ENCODE results near the gene CPXM2. TPM values are rescaled to one million over a fixed set of nuclear protein-coding genes. Genes with fewer than 3 reads are reported as not detected.

The CPXM2 gene
- total RNA-seq, 5 donors from 2014 or later (not counting 1 experiment from before 2014, with no cell fraction given), result not detected

DNA sequence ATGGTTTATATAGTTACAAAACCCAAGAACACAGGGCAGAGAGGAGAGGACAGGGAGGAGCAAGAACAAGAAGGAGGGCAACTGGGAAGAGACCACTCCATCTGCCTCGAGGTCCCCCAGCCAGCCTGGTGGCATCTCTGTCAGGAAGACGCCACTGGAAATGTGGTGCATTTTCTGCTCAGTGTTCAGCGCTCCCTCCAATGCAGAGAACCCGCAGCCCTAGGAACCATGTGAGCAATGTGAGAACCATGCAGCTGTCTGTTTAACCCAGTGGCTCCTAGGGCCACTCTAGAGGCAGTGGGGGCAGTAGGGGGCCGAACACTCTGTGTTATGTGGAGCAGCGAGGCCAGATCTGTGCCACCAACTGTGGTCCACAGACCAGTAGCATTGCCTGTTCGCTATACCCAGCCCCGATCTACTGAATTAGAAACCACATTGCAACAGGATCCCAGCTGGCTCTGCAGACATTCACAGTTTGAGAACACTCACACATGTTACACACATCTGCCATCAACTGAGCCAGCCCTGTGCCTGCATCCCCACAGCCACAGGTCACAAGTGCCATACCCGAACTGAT, 110.2 kb downstream of the CPXM2 start:
- ATAC-seq (replicated peaks in 1 of 4) (no peak), DNase-seq (no peak)
- ChIA-PET CTCF (no interaction called here), POLR2A (no interaction called here)
- H3K36me3 ChIP-seq (ENCODE audit: control insufficient read depth in 2 of 2, extremely low read depth in 1 of 2, insufficient read depth in 1 of 2, low read length in 1 of 2), result no peaks in the 10 kb centered on the region
- no peak overlapping the region for H3K4me3 ChIP-seq (ENCODE audit: control insufficient read depth in 1 of 2, extremely low read depth in 1 of 2, low read length in 1 of 2)
- Mint-ChIP-seq H3K27ac (no peak overlapping the region), H3K4me3 (no peak overlapping the region), H3K27me3 (peaks cover 23 to 41% of the 10 kb centered on the region in 2 donors), H3K36me3 (no peaks in the 10 kb centered on the region), H3K4me1 (no peaks in the 10 kb centered on the region), H3K9me3 (no peaks in the 10 kb centered on the region)
- peaks cover 0 to 5% of the 10 kb centered on the region in 2 experiments for H3K27me3 ChIP-seq (replicated peaks in 1 of 2; ENCODE audit: control insufficient read depth in 2 of 2, extremely low read depth in 1 of 2, insufficient read depth in 2 of 2, low read length in 1 of 2)
- 73% methylated on average over 8 of the region's 9 CpGs for WGBS (ENCODE audit: insufficient coverage)
- no peaks in the 10 kb centered on the region for H3K9me3 ChIP-seq
- no peaks in the 10 kb centered on the region for H3K4me1 ChIP-seq (ENCODE audit: control insufficient read depth in 1 of 2, extremely low read depth in 1 of 2, insufficient read depth in 2 of 2, low read length in 2 of 2)
- no peak overlapping the region for H3K27ac ChIP-seq (ENCODE audit: low read length)

DNA sequence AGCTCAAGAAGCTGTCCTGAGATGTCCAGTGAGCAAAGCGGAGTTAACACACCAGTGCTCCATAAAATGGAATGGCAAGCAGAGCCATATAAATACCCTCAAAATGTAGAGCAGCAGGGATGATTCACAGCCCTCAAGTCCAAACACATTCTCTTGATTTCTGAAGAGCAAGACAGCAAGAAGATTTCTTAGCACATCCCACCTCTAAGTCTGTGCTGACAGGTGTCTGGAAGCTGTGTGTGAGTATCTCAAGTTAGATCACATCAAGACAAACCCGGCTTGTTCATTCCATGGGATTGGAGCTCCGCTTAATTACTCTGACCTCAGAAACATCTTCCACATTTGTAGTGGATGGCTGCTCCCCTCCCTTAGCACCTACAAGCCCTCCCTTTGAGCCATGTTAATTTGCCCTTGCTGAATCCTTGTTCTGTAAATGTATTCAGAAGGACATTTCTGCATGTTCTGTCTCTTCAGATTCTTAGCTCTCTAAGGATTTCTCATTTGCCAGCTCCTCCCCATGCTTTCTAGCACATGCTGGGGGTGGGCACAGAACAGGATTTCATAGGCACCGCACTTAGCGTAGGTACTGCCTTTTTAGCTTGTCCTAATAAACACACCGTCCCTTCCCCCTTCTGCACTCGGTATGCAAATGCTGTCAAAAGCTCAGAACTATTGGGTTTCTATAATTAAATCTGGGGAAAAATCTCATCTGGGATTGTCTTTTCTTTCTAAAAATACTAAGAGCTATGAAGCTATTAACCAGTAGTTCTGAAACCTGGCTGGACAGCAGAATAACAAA, 112.7 kb downstream of the CPXM2 start:
- H3K4me3 ChIP-seq (ENCODE audit: control insufficient read depth in 1 of 2, extremely low read depth in 1 of 2, low read length in 1 of 2), result no peak overlapping the region
- ATAC-seq (replicated peaks in 1 of 4) (no peak), DNase-seq (no peak)
- peaks cover 0 to 5% of the 10 kb centered on the region in 2 experiments for H3K27me3 ChIP-seq (replicated peaks in 1 of 2; ENCODE audit: control insufficient read depth in 2 of 2, extremely low read depth in 1 of 2, insufficient read depth in 2 of 2, low read length in 1 of 2)
- H3K27ac ChIP-seq (ENCODE audit: low read length), result no peak overlapping the region
- H3K9me3 ChIP-seq, result no peaks in the 10 kb centered on the region
- H3K4me1 ChIP-seq (ENCODE audit: control insufficient read depth in 1 of 2, extremely low read depth in 1 of 2, insufficient read depth in 2 of 2, low read length in 2 of 2), result peaks cover 0 to 2% of the 10 kb centered on the region in 2 experiments
- no peaks in the 10 kb centered on the region for H3K4me1 Mint-ChIP-seq
- H3K4me3 Mint-ChIP-seq, result no peak overlapping the region
- POLR2A ChIA-PET, result no interaction called here
- H3K36me3 Mint-ChIP-seq, result no peaks in the 10 kb centered on the region
- no peaks in the 10 kb centered on the region for H3K36me3 ChIP-seq (ENCODE audit: control insufficient read depth in 2 of 2, extremely low read depth in 1 of 2, insufficient read depth in 1 of 2, low read length in 1 of 2)
- H3K9me3 Mint-ChIP-seq, result no peaks in the 10 kb centered on the region
- CTCF ChIA-PET, result no interaction called here
- peaks cover 19 to 35% of the 10 kb centered on the region in 2 donors for H3K27me3 Mint-ChIP-seq
- WGBS (ENCODE audit: insufficient coverage), result 100% methylated on average over 1 of the region's 7 CpGs
- H3K27ac Mint-ChIP-seq, result no peak overlapping the region

DNA sequence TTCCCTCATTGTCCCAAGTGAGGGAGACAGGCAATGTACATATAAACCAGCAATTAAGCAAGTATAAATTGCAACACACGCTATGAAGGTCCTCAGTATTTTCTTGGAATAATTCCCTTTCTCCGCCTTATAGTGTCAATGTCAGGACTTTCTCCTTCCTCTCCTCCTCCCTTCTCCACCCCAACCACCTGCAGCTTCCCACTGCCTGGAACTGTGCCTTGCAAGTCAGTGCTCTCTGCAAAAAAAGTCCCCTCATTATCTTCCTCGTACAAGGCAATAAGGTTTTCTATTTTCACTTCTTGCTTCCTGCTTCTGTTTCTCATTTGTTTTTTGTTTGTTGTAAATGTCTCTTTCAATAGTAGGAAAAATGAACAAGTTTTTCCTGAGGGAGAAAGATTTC, 113.7 kb downstream of the CPXM2 start:
- Histone ChIP-seq H3K4me1 (ENCODE audit: control insufficient read depth in 1 of 2, extremely low read depth in 1 of 2, insufficient read depth in 2 of 2, low read length in 2 of 2) (peaks cover 0 to 4% of the 10 kb centered on the region in 2 experiments), H3K36me3 (ENCODE audit: control insufficient read depth in 2 of 2, extremely low read depth in 1 of 2, insufficient read depth in 1 of 2, low read length in 1 of 2) (no peaks in the 10 kb centered on the region), H3K27me3 (replicated peaks in 1 of 2; ENCODE audit: control insufficient read depth in 2 of 2, extremely low read depth in 1 of 2, insufficient read depth in 2 of 2, low read length in 1 of 2) (peaks cover 0 to 5% of the 10 kb centered on the region in 2 experiments), H3K4me3 (ENCODE audit: control insufficient read depth in 1 of 2, extremely low read depth in 1 of 2, low read length in 1 of 2) (no peak overlapping the region), H3K9me3 (no peaks in the 10 kb centered on the region), H3K27ac (ENCODE audit: low read length) (no peak overlapping the region)
- 80% methylated on average over 2 of the region's 3 CpGs for WGBS (ENCODE audit: insufficient coverage)
- Mint-ChIP-seq H3K9me3 (peaks cover 0 to 4% (median 0%) of the 10 kb centered on the region in 3 donors), H3K36me3 (no peaks in the 10 kb centered on the region), H3K4me1 (no peaks in the 10 kb centered on the region), H3K27me3 (peaks cover 17 to 32% of the 10 kb centered on the region in 2 donors), H3K27ac (no peak overlapping the region), H3K4me3 (no peak overlapping the region)
- DNase-seq (no peak), ATAC-seq (replicated peaks in 1 of 4) (no peak)
- ChIA-PET POLR2A (no interaction called here), CTCF (no interaction called here)

DNA sequence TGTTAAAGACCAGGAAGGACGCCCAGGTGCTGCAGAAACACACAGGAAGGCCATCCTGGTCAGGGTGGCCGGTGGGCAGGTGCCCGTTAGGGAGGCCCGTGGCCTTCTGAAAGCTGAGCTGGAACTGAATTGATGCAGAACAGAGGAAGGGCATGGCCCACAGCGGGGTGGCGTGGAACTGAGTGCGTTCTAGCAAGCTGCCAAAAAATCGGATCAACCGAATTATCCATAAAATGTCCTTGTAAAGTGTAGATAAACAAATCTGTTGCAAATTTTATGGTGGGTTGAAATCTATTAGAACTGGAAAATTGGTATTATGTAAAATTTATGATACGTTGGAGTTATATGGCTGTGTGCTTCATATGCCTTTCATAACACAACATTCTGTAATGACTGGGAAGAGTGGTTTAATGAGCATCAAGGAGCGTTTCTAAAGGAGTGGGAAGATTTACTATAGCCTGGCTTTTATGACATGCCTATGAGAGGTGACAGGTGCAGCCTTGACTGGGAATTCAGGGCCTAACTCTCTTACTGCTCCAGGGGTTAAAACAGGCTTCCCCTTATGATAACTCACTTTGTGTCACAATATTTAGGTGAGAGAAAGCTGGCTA, 117.4 kb downstream of the CPXM2 start:
- Histone ChIP-seq H3K4me3 (ENCODE audit: control insufficient read depth in 1 of 2, extremely low read depth in 1 of 2, low read length in 1 of 2) (no peak overlapping the region), H3K27ac (ENCODE audit: low read length) (no peak overlapping the region), H3K4me1 (ENCODE audit: control insufficient read depth in 1 of 2, extremely low read depth in 1 of 2, insufficient read depth in 2 of 2, low read length in 2 of 2) (peaks cover 0 to 4% of the 10 kb centered on the region in 2 experiments), H3K9me3 (no peaks in the 10 kb centered on the region), H3K36me3 (ENCODE audit: control insufficient read depth in 2 of 2, extremely low read depth in 1 of 2, insufficient read depth in 1 of 2, low read length in 1 of 2) (no peaks in the 10 kb centered on the region), H3K27me3 (replicated peaks in 1 of 2; ENCODE audit: control insufficient read depth in 2 of 2, extremely low read depth in 1 of 2, insufficient read depth in 2 of 2, low read length in 1 of 2) (peaks cover 0 to 5% of the 10 kb centered on the region in 2 experiments)
- CTCF ChIA-PET, result no interaction called here
- H3K27ac Mint-ChIP-seq, result no peak overlapping the region
- peaks cover 0 to 4% (median 0%) of the 10 kb centered on the region in 3 donors for H3K9me3 Mint-ChIP-seq
- H3K4me3 Mint-ChIP-seq, result no peak overlapping the region
- DNase-seq (no peak), ATAC-seq (replicated peaks in 1 of 4) (no peak)
- no peaks in the 10 kb centered on the region for H3K36me3 Mint-ChIP-seq
- H3K4me1 Mint-ChIP-seq, result peaks cover 0 to 6% (median 0%) of the 10 kb centered on the region in 3 donors
- POLR2A ChIA-PET, result no interaction called here
- peaks cover 11 to 18% of the 10 kb centered on the region in 2 donors for H3K27me3 Mint-ChIP-seq
- WGBS (ENCODE audit: insufficient coverage), result 81% methylated on average over 9 of the region's 11 CpGs

DNA sequence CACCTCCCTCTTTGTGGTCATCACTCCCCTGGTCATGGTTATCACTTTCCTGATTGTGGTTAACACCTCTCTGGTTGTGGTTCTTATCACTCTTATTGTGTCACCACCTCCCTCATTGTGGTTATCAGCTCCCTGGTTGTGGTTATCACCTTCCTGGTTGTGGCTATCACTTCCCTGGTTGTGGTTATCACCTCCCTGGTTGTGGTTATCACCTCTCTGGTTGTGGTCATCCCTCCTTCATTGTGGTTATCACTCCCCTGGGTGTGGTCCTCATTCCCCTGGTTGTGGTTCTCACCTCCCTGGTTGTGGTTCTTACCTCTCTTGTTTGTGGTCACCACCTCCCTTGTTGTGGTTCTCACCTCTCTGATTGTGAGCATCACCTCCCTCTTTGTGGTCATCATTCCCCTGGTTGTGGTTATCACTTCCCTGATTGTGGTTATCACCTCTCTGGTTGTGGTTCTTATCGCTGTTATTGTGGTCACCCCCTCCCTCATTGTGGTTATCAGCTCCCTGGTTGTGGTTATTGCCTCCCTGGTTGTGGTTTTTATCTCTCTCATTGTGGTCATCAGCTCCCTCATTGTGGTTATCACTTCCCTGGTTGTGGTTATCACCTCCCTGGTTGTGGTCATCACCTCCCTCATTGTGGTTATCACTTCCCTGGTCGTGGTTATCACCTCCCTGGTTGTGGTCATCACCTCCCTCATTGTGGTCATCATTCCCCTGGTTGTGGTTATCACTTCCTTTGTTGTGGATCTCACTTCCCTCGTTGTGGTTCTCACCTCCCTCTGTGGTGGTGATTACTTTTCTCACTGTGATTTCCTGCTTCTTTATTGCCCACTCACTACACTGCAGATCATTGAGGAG, 118.7 kb downstream of the CPXM2 start:
- peak overlapping the region in 1 of 2 donors; percentile 34 for H3K27ac Mint-ChIP-seq
- Histone ChIP-seq H3K27me3 (replicated peaks in 1 of 2; ENCODE audit: control insufficient read depth in 2 of 2, extremely low read depth in 1 of 2, insufficient read depth in 2 of 2, low read length in 1 of 2) (peaks cover 0 to 5% of the 10 kb centered on the region in 2 experiments), H3K4me1 (ENCODE audit: control insufficient read depth in 1 of 2, extremely low read depth in 1 of 2, insufficient read depth in 2 of 2, low read length in 2 of 2) (peaks cover 0 to 4% of the 10 kb centered on the region in 2 experiments), H3K27ac (ENCODE audit: low read length) (peak overlapping the region; percentile 30), H3K36me3 (ENCODE audit: control insufficient read depth in 2 of 2, extremely low read depth in 1 of 2, insufficient read depth in 1 of 2, low read length in 1 of 2) (no peaks in the 10 kb centered on the region), H3K9me3 (no peaks in the 10 kb centered on the region), H3K4me3 (ENCODE audit: control insufficient read depth in 1 of 2, extremely low read depth in 1 of 2, low read length in 1 of 2) (no peak overlapping the region)
- H3K4me3 Mint-ChIP-seq, result no peak overlapping the region
- H3K9me3 Mint-ChIP-seq, result peaks cover 0 to 4% (median 0%) of the 10 kb centered on the region in 3 donors
- DNase-seq (peak in 7 of 35 experiments; percentile 2 to 31 (median 4)), ATAC-seq (replicated peaks in 1 of 4) (no peak)
- WGBS (ENCODE audit: insufficient coverage), result 33% methylated on average over 1 of the region's 3 CpGs
- ChIA-PET POLR2A (no interaction called here), CTCF (no interaction called here)
- no peaks in the 10 kb centered on the region for H3K36me3 Mint-ChIP-seq
- peaks cover 0 to 6% (median 0%) of the 10 kb centered on the region in 3 donors for H3K4me1 Mint-ChIP-seq
- H3K27me3 Mint-ChIP-seq, result peaks cover 9 to 10% of the 10 kb centered on the region in 2 donors

Data from T-cell (primary cell).